Measurements from ENCODE around the gene TH.

- TF ChIP-seq CTCF (IDR thresholded peaks at IDR 0.05) (no peak), POLR2A (IDR thresholded peaks at IDR 0.05) (no peak)
Observed at GRCh38 chr11:2198621-2199365, 27.2 kb upstream of the TH start.

All from gastroesophageal sphincter (tissue), 3 donors.